HG03378 (cell line): ENCODE data around the gene CASKIN1.
A peak's percentile ranks its signal among the peaks of the same experiment; 100 is the strongest.

Source experiments
- ATAC-seq: cut with Tn5 transposase; IDR thresholded peaks from one replicate; pipeline ENCODE4 v1.9.1; 2021; ENCODE audit warnings: mild to moderate bottlenecking, moderate library complexity; ENCODE audit not compliant: unreplicated experiment

Gene CASKIN1

DNA sequence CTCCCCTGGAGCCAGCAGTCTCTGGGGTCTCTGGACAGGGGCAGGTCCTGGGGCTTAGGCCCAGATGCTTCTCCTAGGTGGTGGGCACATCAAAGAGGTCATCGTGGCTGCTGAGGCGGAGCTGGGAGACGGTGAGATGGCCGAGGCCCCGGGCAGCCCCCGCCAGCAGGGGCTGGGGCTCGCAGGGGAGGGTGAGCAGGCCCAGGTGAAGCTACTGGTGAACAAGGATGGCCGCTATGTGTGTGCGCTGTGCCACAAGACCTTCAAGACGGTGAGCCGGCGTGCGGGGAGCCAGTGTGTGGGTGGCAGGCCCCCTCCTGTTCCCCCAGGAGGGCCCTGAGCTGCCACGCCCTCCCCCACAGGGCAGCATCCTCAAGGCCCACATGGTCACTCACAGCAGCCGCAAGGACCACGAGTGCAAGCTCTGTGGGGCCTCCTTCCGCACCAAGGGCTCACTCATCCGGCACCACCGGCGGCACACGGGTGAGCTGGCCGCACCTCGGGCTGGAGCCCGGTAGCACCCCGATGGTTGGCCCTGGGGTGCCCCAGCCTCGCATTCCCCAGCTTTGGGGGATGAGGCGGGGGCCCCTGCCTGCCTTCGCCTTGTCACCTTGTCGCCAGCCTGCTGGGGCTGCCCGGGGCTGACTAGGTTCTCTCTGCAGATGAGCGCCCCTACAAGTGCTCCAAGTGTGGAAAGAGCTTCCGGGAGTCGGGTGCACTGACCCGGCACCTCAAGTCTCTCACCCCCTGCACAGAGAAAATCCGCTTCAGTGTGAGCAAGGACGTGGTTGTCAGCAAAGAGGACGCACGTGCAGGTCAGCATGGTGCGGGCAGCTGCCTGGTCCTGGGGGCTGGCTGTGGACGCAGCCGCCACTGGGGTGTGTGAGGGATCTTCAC is 35.9 kb upstream of the CASKIN1 start:
- no peak for ATAC-seq

DNA sequence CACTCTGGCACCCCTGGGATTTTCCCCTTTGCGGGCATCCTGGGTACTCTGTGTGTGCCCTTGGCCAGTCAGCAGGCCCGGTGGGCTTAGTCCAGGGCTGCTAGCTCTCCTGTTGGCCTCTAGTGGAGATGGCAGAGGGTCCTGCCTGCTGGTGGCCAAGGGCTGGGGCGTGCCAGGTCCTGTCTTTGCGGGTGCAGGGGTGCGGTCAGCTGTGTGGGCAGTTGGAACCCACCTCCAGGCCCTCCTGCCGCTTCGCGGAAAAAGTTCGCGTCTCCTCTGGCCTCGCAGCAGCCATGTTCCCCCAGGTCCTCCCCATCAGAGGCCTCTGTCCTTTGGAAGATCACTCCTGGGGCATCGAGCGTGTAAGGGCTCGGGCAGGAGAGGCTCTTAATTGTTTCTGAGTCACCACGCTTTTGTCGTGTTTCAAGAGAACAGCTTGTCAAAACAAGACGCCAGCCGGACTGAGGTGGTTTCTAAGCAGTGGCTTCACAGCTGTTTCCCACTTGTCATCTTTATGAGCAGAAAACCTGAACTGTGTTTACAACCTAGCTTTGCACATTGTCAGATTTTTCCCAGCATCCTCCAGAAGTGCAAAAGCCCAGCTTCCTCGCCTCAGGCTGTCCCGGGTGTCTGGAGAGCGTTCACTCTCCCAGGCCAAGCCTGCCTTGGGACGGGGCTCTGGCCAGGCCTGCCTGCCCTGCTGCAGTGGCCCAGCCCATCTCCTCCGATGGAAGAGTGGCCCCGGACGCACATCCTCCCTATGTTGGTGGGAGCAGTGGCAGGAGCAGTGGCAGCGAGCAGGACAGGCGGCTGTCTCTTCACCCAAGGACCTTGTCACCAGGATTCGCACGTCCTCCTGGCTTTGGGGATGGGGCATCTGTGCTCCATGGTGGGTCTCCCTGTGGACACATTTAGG is 34.9 kb upstream of the CASKIN1 start:
- ATAC-seq = no peak

DNA sequence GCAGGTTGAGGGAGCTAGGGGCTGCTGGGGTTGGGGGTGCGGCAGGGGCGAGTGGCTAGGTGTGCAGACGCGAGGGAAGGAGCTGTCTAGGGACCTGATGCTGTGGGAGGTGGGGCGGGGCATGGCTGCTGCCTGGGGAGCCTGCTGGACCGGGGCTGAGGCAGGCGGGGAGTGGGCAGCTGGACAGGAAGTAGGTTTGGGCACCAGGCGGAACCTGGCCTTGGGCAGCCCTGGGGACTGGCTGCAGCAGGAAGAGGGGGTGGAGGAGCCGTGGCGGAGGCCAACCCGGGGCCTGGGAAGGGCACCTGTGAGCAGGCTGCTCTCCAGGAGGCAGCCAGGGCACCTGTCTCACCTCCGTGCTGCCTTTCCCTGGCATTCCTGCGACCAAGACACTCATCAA is 34.0 kb upstream of the CASKIN1 start:
- ATAC-seq = no peak

DNA sequence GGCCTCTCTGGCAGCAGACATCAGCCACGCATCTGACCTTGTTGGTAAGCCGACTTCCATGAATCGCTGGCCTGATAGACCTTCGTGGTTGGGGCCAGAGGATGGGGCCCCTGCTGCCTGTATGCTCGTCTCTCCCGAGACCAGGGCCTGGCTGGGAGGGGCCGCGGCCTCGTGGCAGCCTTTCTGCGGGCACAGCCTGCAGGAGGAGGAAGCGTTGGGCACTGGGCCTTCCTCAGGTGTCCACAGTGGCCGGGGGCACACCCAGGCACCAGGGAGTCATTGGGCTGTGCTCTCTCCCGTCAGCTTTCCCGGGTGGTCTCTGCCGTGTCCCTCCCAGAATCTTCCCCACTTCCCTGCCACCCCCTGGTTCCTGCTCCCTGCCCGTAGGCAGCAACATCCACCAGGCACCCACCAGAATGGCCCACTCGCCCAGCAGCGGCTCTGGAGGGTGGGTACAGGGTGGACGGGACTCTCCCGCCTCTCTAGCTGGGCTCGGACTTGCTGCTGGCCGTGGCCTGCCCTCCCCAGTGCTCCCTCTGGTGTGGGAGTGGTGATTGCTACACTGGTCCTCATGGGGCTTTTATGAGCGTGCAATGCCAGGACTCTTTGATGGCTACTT is 33.3 kb upstream of the CASKIN1 start:
- no peak for ATAC-seq

DNA sequence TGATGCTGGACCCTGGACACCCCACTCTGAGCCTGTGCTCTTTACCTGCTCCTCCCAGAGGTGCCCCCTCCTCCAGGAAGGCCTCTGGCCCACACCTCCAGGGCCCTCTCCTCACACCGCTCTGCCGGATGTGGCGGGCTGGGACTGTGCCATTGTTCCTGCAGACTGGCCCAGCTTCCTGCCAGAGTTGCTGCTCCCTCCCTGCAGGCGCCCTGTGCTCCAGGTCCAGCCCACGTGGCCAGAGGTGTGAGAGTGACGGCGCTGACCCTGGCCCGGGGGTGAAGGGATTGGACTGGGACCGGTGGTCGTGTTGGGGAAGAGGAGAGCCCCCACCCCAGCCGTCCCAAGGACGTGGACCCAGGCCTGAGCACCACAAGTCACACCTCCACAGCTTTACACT is 32.7 kb upstream of the CASKIN1 start:
- no peak for ATAC-seq

DNA sequence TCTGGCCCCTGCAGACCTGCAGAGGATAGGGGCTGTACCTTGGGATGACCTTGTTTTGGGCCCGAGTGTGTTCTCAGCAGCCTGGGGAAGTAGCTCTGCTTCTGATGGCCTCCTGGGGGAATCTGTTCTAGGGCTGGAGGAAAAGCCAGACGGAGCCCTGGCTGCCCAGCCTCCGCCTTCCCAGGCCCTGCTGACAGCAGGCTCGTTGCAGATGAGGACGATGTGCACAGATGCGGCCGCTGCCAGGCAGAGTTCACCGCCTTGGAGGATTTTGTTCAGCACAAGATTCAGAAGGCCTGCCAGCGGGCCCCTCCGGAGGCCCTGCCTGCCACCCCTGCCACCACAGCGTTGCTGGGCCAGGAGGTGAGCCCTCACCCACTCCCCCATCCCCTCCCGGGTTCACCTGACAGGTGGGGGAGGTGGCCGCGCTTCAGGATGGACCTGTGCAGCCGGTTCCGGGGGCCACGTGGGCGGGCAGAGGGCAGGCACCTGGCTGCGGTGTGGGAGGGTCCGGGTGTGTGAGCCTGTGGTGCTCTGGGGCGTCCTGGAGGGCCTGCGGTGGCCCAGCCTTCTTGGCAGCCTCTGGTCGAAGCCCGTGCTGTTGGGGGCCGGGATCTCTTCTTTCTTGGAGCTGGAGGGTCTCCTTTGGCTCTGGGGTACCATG is 31.9 kb upstream of the CASKIN1 start:
- no peak for ATAC-seq

DNA sequence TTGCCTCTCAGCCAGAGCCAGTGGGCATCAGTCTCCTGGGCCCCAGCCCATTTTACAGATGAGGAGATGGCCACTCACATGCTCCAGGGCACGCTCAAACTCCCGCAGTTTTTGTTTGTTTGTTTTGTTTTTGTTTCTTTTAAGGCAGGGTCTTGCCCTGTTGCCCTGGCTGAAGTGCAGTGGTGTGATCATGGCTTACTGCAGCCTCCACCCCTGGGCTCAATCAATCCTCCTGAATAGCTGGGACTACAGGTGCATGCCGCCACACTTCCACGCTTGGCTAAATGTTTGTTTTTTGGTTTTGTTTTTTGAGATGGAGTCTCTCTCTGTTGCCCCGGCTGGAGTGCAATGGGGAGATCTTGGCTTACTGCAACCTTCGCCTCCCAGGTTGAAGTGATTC is 30.5 kb upstream of the CASKIN1 start:
- no peak for ATAC-seq

DNA sequence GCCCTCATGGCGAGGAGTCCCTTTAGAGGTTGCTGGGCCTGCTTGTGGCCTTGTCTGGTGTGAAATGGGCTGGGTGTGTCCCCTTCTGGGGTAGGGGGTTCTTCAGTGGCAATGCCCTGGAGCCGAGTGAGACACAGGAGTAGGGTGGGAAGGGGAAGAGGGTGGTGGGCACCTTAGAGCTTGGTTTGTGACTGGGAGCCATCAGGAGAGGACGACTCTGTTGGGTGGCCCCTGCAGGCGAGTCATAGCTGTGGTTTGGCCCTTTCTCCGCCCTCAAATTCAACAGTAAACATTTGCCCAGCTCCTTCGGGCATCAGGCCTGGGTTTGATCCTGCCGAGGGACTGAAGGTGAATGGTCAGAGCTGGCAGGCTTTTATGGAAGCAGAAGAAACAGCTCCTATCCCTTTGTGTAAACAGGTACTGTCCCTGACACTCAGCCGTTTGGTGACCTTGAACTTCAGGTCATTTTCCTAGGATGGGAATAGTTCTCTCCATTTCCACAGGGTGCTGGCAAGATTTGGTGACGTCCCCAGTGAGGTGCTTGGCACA is 29.9 kb upstream of the CASKIN1 start:
- ATAC-seq = no peak

DNA sequence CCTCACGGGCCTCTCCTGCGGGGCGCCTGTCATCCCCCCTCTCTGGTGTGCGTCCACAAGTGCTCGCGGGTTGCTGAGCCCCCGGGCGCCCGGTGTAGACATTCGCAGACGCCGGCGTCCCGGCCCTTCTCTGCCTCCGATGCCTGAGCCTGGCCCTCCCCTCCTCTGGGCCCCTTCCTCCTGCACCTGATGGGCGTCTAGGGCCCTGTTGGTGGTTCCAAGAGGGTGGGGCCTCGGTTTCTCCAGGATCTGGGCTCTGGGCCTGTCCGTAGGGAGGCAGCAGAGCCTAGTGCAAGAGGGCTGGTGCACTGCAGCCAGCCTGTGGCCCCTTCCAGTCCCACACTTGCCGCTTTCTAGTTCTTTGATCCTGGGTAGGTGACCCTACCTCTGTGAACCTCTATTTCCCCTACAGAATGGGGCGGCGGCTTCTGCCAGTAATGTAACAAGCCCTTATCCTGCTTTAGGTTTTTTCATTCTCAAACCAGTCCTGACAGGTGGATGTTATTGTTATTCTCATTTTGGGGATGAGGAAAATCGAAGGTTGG is 27.6 kb upstream of the CASKIN1 start:
- no peak for ATAC-seq

DNA sequence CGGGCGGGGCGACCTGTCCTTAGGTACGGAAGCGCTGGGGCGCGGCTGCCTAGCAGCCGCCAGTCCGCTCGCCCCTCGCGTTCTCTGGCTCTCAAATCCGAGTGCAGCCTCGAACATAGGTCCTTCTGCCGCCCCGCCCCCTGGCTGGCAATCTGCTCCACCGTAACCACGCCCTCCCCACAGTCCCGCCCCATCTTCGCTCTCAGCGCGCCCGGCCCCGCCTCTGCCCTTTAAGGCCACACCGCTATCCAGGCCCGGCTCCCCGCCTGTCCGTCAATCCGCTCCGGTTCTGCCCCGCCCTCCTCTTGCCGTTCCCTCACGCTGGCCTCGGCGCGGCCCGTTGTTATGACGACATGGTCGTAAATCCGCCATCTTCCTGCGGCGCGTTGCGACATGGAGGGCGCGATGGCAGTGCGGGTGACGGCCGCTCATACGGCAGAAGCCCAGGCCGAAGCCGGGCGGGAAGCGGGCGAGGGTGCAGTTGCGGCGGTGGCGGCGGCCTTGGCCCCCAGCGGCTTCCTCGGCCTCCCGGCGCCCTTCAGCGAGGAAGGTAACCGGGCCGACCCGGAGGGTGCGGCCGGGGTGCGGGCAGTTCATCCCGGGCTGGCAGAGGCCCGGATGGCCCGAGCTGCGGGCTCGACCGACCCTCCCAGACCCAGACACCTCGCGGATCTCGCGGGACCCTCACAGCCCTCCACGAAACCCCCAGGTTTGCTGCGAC is 27.0 kb upstream of the CASKIN1 start, which contains the start of gene E4F1:
TSS of gene E4F1 (plus strand) at position 371 of the 721 bp plus-strand sequence. CDS start at position 394, 23 bp downstream.
- peak; percentile 81 for ATAC-seq

DNA sequence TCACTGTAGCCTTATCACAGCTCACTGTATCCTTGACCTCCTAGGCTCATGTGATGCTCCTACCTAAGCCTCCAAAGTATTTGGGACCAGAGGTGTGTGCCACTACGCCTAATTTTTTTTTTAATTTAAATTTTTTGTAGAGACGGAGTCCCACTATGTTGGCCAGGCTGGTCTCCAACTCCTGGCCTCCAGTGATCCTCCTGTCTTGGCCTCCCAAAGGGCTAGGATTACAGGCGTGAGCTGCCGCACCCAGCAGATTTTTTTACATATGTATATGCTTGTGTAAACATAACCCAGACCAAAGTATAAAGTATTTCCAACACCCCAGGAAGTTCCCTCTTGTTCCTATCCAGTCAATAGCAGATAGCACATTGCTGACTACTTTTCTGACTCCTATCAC is 19.9 kb upstream of the CASKIN1 start:
- no peak for ATAC-seq

DNA sequence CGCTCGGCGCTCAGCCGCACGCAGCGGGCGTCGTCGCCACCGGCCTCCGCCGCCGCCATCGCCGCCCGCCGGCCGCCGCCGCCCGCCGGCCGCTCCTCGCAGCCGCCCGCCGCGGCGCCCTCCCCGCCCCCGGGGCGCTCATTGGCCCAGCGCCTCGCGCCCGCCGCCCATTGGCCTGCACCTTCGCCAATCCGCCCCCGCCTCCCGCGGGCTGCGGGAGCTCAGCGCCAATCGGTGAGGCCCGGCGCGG is 18.2 kb upstream of the CASKIN1 start, which contains the start of gene PGP:
TSS of gene PGP (minus strand) at position 122 of the 250 bp plus-strand sequence. CDS start at position 59, 63 bp downstream.
- no peak for ATAC-seq

DNA sequence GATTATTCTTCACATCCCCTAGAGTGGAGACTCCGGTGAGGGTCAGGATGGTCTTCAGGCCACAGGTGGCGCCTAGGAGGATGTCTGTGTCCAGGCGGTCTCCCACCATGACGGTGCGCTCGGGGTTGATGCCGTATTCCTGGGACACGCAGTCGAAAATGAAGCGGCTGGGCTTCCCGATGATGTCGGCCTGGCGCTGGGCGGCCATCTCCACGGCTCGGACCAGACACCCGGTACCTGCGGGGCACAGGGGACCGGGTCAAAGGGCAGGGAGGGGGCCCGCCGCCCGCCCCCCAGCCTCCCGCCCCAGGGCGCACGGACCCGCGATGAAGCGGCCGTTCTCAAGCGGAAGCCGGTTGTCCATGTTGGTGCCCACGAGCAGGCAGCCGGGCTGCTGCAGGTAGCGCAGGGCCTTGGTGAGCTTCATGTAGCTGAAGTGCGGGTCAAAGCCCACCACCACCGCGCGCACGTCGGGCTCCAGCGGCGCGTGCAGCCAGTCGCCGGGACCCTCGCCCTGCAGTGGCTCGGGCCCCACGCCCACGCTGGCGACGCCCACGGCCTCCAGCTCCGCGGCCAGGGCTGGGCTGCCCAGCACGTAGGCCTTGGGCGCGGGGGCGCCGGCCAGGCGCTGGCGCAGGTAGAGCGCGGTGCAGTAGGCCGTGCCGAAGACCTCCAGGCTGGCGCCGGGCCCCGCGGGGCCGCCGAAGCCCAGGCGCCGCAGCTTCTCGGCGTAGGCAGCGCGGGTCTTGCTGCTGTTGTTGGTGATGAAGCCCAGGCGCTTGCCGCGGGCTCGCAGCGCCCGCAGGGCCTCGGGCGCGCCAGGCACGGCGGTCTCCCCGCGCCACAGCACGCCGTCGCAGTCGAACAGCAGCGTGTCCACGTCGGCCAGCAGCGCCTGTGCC is 17.7 kb upstream of the CASKIN1 start:
- ATAC-seq = peak; percentile 7

DNA sequence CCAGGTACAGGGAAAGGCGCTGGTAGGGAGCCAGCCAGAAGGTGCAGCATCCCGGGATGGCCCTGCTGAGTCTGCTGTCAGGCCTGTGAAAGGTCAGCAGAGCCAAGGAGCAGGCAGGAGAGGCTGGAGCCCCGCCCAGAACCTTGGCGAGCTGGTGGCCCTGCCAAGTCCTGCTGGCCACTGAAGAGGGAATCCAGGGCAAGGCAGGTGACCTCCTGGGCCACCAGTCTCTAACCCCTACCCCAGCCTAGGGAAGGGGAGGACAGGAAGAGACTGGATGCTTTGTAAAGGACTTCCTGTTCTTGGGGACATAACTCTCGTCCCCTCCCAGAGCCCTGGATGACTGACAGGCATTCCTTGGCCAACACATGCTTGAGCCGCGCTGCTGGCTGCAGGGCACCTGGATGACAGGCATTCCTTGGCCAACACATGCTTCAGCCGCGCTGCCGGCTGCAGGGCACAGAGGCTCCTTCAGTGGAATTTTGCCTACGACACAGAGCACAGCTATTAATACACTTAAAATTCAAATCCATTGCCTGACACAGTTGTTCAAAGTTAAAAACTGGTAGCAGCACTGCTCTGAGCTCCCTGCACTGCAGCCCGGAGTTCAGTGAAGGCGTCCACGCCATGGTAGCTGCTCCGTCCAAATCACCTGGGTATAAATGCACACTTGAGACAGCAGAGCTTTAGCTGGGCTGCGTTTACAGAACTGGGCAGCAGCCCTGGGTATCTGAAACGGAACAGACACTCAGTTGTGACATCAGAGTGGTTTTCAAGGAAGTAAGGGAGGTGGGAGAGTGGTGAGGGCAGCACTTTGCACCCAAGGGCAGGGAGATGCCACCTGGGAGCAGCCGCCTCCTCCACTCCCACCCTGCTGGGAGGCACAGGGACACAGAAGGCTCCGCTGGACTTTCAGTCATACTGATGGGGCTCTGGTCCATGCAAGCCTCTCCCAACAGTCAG is 16.2 kb upstream of the CASKIN1 start:
- no peak for ATAC-seq

DNA sequence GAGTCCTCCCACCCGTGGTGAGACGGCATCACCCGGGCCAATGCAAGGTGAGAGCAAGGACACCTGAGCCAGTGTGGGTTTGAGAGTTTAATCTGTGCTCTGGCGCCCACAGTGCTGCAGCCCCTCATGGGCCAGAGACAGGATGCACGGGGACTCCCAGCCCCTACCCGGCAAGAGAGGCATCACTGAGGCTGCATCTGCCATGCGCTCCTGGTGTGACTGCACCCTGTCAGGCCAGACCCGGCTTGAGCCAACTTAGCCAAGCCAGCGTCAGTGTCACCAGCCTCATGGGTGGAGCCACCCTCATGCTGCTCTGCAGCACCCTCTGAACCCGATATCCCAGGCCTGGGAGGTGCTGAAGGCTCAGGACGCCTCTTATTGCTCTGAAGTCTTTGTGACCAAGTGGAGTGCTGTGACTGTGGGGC is 15.5 kb upstream of the CASKIN1 start:
- no peak for ATAC-seq

DNA sequence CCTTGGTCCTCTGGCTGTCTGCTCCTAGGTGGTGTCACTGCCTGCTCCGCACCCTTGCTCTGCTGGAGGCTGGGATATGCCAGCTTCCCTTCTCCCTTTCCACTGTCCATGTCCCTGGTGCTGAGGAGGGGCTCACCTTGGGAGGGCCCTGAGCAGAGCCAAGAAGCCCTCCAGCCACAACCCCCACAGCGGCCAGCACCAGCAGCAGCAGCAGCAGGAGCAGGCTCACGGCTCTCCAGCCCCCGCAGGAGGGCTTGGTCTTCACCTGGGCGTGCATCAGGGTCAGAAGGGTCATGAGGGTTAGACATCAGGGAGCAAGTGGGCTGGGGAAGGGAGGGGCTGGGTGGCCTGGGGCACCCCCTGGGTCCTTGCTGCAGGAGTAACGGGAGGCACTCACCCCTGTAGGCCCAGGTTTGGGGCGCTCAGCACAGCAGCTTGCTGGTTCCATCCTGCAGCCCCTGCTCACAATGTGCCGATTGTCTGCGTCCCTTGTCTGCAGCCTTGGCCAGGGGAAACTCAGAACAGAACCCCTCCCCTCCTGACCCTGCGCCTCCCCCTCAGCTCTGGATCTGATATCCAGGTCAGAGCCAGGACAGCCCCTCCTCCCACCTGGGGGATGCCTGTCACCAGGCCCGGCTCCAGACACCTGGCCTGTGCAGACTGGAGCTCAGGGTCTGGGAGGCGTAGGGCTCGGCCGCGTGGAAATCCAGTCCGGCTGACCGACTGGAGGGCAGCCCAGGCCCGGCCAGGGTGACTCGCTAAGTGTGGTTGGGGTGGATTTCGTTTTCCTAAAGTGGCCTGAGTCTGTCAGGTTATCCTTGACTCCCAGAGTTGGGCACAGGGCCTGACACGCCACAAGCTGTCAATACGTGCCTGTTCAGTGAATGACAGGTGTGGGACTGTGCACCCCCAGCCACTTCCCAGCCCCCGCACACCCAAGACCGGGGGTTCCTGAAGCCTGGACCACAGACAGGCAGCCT is 14.3 kb upstream of the CASKIN1 start, which contains the start of gene BRICD5:
TSS of gene BRICD5 (minus strand) at position 478 of the 980 bp plus-strand sequence. CDS start at position 448, 30 bp downstream.
- no peak for ATAC-seq
